Smooth muscle cell of the brain vasculature (primary cell): Measurements from ENCODE around the gene MRPS23.

Experiments
- DNase-seq: peaks from one replicate; pipeline ENCODE4 v3.0.0-alpha.2; 2012; ENCODE audit warnings: low read depth, low spot score

MRPS23 gene

DNA sequence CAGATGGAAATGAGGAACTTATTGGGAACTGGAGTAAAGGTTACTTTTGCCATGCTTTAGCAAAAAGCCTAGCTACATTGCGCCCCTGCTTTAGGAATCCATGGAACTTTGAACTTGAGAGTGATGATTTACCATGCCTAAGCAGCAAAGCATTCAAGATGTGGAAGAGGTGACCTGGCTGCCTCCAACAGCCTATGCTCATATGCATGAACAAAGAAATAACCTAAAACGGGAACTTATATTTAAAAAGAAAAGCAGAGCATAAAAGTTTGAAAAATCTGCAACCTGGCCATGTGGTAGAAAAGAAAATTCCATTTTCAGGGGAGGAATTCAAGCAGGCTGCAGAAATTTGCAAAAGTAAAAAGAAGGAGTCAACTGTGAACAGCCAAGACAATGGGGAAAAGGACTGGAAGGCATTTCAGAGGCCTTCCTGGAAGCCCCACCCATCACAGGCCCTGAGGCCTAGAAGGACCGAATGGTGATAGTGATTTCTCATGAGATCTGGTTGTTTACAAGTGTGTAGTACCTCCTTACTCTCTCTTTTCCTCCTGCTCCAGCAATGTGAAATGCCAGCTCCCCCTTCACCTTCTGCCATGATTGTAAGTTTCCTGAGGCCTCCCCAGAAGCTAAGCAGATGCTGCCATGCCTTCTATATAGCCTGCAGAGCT, 48.7 kb downstream of the MRPS23 start:
- no peak for DNase-seq

DNA sequence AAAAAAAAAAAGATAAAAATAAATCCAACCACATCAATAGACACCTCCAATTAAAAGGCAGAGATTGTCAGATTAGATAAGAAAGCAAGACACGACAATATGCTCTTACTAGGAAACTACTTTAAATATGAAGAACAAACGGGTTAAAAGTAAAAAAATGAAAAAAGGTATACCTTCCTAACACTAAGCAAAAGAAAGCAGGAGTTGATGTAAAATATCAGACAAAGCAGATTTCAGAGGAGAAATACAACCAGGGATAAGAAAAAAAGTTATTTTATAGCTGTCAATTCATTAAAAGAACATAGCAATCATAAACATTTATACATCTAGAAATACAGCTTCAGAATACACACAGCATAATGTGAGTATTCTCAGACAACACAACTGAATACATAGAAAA, 55.0 kb downstream of the MRPS23 start:
- no peak for DNase-seq

DNA sequence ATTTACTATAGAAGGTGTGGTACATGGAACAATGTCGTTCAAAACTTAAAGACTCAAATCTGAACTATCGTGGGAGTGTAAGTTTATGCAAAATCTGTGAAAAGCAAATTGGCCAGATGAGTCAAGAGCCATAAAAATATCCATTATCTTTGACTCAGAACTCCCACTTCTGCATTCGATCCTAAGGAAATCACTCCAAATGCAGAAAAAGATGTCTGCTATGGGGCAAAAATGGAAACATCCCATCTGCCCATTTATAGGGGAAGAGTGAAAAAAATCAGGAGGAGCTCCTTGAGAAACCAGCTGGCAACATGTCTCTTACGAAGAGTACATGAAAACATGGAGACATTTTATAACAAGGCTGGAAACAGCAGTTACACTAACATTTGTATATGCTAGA, 61.1 kb downstream of the MRPS23 start:
- no peak for DNase-seq

DNA sequence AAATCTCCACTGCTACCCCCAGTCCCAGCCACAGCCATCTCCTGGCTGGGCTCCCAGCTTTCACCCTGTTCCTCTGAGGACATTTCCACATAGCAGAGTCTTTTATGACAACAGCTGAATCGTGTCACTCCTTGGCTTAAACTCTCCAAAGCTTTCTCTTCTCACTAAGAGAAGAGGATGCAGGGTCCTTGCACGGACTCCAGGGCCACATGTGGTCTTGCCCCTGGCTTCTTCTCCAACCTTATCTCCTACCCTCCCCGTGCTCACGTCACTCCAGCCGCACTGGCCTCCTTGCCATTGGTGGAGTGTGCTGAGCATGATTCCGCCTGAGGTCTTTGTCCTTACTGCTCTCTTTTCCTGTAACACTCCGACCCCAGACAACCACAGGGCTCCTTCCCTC, 64.8 kb downstream of the MRPS23 start:
- no peak for DNase-seq
